GM19193 (cell line): ENCODE measurements around the gene OR6Y1.

Experiments
- POLR2A ChIP-seq: IDR thresholded peaks from 4 replicates; pipeline ENCODE4 v1.6.1; 2011; ENCODE audit not compliant: insufficient read depth, insufficient read length; ENCODE audit errors: extremely low read depth

Gene OR6Y1

DNA sequence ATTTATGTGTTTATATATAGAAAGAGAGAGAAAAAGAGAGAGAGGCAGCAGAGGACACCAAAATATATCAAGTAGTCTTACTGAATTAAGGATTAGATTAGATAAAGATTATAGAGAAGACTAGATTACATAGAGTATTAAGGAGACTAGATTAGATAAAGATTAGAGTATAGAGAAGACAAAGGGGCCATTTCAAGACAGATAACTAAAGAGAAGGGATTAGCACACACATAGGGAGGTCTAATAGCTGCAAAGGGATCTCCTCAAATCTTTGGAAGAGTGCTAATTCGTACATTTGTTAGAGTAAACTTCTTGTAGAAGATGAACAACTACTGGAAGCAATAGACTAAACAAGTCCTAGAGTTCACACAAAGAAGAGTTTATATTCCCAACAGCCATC lies 34.2 kb downstream of the OR6Y1 start:
- TF ChIP-seq POLR2A: no peak

DNA sequence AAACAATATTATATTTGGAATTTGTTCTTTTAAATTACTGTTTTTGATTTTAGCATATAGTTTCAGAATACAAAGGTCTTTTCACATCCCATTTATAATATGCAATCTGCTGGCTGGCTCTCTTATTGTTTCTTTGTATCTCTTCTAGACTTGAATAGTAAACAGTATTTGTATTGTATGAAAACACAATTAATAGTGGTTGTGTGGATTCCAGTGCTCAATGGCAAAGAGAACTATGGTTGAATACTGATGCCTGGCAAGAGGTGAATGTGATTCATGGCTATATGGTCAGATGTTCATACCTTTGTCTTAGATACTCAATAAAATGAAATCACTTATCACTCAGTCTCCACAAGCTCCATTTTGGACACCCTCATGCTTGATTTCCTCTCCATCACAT lies 37.2 kb downstream of the OR6Y1 start:
- no peak for TF ChIP-seq POLR2A

DNA sequence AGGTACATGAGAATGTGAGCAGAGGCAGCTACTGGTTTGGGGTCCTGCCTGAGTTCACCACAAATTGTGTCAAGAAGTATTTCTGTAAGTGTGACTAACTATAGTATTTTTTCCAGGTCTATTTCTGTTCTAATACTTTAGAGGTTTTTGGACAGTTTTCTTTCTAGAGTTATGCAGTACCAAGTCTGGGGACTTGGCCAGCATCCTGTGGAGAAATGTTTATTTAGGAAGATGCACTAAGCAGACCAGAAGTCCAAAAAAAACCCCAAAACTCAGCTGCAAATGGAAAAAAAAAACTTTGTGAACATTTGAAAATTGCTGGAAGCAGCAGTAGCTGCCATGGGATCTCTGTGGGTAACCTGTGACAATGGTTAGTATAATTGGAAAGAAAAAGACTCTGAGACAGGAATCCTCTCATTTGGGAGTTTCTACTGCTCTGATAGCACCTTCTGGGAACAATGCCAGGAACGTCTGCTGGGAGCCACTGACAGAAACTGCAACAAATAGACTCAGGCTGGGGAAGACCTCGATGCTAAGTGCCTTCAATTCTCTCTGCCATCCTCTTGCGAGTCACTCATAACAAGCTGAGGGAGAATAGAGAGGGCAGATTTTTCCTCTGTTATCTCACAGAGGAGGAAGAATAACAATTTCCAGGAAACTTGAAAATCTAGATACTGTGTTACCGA lies 44.6 kb downstream of the OR6Y1 start:
- TF ChIP-seq POLR2A: no peak

DNA sequence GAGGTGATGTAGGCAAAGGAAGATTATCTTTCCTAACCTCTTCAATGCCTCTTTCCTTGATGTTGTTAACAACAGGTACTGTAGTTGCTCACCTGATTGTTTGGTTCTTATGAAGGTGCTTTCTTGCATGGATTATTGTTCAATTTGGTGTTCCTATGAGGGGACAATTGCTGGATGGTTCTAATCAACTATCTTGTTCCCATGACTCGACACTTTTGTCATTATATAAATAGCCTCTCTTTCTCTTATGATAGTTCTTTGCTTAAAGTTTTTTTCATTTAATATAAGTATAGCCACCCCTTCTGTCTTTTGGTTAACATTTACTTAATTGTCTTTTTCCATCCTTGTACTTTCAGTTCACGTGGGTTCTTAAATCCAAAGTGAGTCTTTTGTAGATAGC lies 46.7 kb downstream of the OR6Y1 start:
- TF ChIP-seq POLR2A: no peak

DNA sequence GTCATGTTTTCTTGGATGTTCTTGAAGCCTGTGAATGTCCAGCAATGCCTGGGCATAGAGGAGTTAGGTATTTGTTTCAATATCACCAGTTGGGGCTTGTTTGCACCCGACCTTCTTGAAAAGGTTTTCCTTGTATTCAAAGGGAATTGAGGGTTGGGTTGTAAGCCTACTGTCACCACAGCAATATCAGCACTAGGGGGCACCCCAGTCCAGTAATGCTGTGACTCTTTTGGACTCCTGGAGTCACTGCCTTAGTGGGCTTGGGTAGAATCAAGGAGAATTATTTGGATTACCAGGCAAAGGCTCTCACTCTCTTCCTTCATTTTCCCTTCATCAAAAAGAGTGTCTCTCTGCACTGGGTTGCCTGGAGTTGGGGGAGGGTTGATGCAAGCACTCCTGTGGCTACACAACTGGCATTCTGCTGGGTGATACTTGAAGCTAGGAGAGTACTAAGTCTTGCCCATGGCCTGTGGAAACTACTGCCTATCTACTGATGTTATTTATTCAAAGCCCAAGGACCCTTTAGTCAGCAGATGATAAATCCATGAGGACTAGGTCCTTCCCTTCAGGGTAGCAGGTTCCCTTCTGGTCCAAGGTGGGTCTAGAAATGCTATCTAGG lies 47.7 kb downstream of the OR6Y1 start:
- TF ChIP-seq POLR2A: no peak

DNA sequence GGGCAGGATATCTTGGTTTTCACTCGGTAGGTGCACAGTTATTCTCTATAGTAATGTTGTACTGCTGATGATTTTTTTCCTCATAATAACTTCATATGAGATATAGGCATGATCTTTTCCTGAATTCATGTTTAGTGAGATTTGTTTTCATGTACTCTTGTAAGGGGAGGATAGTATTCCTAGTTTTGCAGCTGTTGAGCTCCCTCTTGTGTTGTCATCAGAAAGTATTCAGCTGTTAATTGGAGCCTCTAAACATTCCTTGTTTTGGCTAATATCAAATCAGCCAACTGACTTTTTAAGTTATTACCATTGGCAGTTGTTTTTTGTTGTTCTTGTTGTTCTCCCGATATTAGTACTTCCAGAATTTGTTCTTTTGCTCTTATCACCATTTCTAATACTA lies 57.8 kb downstream of the OR6Y1 start:
- no peak for TF ChIP-seq POLR2A

DNA sequence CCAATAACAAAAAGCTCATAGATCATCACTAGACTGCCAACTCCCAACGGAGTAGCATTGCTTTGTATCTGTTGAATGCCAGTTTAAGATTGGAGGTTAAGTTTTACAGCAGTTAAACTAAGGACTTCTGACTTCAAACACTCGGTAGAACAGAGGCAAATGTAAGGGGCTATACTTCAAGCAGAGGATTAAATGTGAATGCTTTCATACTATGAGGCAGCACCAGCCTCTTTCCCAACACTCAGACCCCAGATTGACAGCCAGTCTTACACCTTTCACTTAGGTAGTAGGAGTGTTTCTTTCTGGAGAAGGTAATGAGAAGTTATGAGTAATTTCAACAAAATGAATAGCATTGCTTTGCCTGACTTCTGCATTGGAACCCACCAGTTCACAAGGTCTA lies 59.4 kb downstream of the OR6Y1 start:
- TF ChIP-seq POLR2A: no peak
